GM18505 (cell line): ENCODE measurements around the gene PPP1R26.
"Not testable (repeated sequence)": the region's sequence is repeated elsewhere in the genome, so short reads cannot be mapped to it uniquely, and the experiment has no call there.

ENCODE experiments used
- ATAC-seq: cut with Tn5 transposase; IDR thresholded peaks from one replicate; pipeline ENCODE4 v1.9.1; 2021; ENCODE audit not compliant: unreplicated experiment
- POLR2A ChIP-seq: IDR thresholded peaks from 4 replicates; pipeline ENCODE4 v1.6.1; 2011; ENCODE audit warnings: borderline replicate concordance; ENCODE audit not compliant: insufficient read depth, insufficient read length; ENCODE audit errors: extremely low read depth

Gene PPP1R26, protein sequence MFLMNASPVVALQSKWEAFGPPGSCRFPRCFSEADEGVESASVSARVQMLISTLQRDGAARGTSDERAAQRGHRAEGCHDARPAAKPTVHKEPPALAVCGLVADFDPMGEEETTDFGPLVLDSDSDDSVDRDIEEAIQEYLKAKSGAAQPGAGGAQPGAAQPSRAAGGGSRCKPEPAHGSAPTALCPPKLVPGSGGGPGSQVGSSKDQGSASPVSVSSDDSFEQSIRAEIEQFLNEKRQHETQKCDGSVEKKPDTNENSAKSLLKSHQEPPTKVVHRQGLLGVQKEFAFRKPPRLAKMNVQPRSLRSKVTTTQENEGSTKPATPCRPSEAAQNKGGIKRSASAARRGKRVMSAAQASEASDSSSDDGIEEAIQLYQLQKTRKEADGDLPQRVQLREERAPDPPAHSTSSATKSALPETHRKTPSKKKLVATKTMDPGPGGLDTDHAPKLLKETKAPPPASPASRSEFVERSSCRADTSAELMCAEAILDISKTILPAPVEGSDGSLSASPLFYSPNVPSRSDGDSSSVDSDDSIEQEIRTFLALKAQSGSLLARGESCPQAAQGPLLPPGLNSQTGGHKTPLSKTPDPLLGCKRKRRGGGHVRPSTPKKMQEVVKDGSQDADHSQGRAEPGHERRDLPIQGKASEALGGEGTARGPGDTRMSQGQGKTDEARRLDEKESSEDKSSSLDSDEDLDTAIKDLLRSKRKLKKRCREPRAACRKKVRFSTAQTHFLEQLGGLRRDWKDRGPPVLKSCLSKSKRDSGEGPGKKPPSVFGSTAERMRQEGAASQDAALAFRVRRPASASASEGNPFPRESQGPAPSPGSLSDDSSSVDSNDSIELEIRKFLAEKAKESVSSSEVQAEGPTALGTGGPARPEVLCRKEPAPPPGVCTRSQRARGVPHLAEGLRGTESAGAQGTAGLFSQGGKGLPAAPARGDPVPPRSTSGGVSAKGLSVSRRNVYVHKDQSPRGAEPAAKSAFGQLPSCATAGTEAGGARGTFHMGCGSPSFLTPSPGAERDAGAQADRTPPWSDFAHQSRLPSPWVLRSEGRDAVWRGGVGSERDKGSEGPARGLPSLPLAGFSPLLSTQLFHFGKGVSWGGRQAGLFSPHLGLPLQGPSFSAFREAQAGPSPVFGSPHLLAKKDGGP (N-terminal part only)

GRCh38 chr9:135479469-135480052 lies at the start of gene PPP1R26:
PPP1R26 (plus strand) TSS chr9:135479782; CDS start chr9:135484511, 4,729 bp downstream.
- no peak for TF ChIP-seq POLR2A
- no peak for ATAC-seq

GRCh38 chr9:135437259-135437658 lies 42.3 kb upstream of the PPP1R26 start:
- TF ChIP-seq POLR2A, result no peak
- ATAC-seq, result no peak

DNA sequence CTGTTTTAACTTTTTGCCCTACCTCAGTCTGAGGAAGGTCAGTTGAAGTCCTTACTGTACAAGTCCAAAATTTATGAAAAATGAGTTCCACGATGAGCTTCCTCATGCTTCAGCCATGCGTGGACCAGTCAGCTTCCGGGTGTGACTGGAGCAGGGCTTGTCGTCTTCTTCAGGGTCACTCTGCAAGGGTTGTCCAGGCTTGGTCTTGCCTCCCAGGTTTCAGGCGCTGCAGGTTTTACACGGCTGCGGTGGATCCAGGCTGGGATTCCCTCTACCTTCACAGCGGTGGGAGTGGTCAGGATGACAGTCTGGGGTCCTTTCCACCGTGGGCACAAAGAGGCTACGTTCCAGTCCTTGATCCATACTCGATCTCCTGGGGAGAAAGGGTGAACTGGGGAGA lies 41.9 kb upstream of the PPP1R26 start:
- ATAC-seq, result not testable (repeated sequence)

GRCh38 chr9:135438581-135439232 lies 40.9 kb upstream of the PPP1R26 start:
- not testable (repeated sequence) for ATAC-seq

GRCh38 chr9:135439514-135439913 lies 40.1 kb upstream of the PPP1R26 start:
- ATAC-seq, result not testable (repeated sequence)

GRCh38 chr9:135439916-135440315 lies 39.7 kb upstream of the PPP1R26 start:
- ATAC-seq, result no peak
- TF ChIP-seq POLR2A, result no peak

DNA sequence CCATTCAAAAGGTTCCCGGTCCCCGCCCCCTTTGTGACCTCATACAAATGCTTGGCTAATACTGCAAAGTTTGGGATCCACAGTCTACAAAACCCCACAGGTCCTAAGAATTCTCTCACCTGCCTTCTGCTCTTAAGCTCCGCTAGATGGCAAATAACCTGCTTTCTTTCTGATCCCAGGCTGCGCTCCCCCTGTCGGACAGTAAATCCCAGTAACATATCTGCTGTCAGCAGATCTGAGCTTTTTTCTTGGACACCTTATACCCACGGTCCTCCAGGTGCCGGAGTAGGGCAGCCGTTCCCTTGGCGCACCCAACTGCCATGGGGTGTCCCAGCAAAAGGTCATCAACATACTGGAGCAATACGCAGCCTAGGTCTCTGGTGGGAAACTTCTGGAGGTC lies 39.0 kb upstream of the PPP1R26 start:
- no peak for ATAC-seq

DNA sequence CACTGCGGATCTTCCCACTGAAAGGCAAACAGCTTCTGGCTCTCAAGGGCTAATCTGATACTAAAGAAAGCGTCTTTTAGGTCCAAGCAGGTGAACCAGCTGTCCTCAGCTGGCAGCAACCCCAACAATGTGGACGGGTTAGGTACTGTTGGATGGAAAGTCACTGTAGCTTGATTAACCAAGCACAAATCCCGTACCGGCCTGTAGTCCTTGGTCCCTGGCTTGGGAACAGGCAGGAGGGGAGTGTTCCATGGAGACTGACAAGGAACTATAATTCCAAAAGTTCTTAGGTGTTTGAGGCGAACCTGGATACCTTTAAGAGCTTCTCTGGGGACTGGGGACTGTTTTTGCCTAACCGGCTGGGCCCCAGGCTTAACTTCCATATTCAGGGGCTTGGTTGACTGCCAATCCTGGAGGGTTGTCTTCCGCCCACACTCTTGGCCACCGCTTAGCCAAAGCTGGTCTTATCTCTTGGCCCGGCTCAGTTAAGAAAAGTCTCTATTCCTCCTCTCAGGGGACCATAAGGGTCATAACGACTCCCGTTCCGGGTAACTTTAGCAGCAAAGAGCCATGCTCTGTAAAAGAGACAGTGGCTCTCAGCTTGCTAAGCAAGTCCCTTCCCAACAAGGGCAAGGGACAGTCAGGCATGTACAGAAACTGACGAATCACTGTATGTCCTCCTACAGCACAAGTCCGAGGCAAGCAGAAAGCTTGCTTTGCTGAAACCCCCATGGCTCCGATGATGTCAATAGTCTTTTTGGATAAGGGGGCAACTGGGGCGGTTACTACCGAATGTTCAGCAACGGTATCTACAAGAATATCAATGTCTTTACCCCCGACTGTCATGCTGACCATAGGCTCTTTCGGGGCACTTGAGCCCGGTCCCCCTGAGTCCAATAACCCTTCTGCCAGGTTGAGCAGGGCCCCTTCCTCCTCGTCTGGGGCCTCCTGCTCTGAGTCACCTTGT lies 38.2 kb upstream of the PPP1R26 start:
- not testable (repeated sequence) for ATAC-seq

More for the DNA sequence above, 39.0 kb upstream of the PPP1R26 start:
- TF ChIP-seq POLR2A, result no peak

GRCh38 chr9:135442075-135442474 lies 37.5 kb upstream of the PPP1R26 start:
- TF ChIP-seq POLR2A, result no peak
- no peak for ATAC-seq

DNA sequence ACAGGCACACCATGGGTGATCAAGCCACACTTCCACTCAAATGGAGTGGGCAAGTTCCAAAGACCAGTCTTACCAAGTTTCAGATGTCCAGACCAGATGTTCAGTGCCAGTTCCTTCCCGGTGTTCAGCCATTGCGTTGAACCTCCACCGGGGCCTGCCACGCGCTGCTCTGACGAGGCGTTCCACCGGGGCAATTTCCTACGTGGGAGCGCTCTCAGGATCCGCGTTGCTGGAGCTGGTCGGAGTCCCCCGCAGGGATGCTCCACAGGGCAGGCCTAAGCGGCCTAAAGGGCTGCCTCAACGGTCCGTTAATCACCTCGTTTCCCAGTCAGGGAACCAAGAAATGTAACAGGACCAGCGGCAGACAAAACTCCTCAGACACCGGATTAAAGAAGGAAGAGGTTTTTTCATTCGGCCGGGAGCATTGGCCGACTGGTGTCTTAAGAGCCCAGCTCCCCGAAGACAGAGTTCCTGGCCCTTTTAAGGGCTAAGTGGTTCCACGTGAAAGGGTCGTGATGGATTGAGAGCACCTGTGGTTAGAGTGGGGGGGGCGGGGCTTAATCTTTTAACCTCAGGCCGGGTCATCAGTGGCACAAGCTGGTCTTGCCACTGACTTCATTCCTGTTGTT lies 35.7 kb upstream of the PPP1R26 start:
- no peak for ATAC-seq
- TF ChIP-seq POLR2A, result no peak

GRCh38 chr9:135447126-135447525 lies 32.5 kb upstream of the PPP1R26 start:
- TF ChIP-seq POLR2A, result no peak
- ATAC-seq, result no peak

DNA sequence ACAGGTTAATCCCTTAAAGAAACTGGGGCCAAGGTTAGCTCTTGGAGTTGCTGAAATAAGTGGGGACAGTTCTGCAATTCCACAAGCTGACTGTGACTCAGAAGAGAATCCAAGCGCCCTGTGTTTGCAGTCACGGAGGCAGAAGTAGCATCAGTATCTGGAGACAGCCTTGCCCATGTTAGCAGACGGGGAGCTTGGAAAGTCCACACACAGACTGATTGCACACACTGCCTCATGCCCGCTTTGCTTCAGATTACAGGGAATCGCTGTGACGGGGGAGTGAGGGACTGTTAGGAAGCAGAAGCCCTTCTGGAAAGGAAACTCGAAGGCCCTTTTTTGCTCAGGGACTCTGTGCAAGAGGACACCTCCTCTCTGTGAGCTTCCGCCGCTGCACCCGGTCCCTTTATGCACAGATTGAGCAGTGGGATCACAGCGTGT lies 30.9 kb upstream of the PPP1R26 start:
- no peak for ATAC-seq
- no peak for TF ChIP-seq POLR2A

GRCh38 chr9:135449532-135449931 lies 30.1 kb upstream of the PPP1R26 start:
- ATAC-seq, result not testable (repeated sequence)
